ENCODE results near the gene GATA2.

GATA2 gene

GRCh38 chr3:128432301-128432970, 60.6 kb downstream of the GATA2 start:
- DNase-seq: peak; percentile 70

DNA sequence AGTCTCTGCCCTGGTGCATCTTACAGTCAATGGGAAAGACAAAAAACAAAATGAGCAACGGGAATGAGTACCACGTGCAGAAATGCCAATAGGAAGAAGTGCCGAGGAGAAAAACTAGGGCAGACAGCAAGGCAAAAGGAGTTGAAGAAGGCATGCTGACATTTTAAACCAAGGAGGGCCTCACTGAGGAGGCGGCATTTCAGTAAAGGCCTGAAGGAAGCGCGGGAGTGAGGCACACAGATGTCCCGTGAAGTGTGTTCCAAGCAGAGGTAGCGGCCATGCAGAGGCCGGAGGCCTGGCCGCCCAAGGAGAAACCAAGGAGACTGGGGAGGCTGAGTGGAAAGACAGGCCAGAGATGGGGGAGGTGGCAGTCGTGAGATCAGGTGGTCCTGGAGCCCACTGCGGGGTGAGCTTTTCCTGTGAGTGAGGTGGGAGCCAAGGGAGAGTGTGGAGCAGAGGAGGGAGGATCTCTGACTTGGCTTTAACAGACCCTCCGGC, 61.1 kb downstream of the GATA2 start:
- no peak for DNase-seq

DNA sequence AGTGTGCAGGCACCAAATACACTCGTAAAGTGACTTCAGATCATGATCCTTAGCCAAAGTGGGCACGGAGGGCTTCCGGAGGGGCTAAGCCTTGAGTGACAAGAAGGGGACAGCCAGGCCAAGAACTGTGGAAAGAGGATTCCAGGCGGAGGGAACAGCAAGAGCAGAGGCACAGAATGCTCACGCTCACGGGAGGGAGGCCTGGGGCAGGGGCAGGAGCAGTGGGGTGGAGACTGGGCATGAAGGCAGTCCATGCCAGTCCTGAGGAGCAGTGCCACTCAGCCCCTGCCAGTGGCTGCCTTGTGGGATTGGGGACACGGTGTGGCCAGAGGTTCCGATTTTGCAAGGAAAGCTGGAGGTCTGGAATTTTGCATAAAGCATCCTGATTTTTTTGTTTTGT, 62.3 kb downstream of the GATA2 start:
- DNase-seq: no peak

- no peak for DNase-seq
Observed at GRCh38 chr3:128430301-128430700, 62.7 kb downstream of the GATA2 start.

GRCh38 chr3:128429751-128430150, 63.2 kb downstream of the GATA2 start:
- DNase-seq: no peak
